AG09309 (cell line): ENCODE measurements around the gene MRC1.

Experiments
- DNase-seq: peaks from one replicate; pipeline ENCODE4 v3.0.0-alpha.2; 2010; ENCODE audit warnings: low read depth
- H3K4me3 ChIP-seq: 2 replicates; pipeline ENCODE4 v1.5.1; 2011; ENCODE audit warnings: mild to moderate bottlenecking, low read depth, low read length, moderate library complexity; ENCODE audit not compliant: control insufficient read depth
- TF ChIP-seq, protein P1 (sequence below): IDR thresholded peaks from 2 replicates; pipeline ENCODE4 v1.5.1; 2011; ENCODE audit warnings: mild to moderate bottlenecking, low read depth, low read length, inconsistent platforms; ENCODE audit not compliant: insufficient read depth, control insufficient read depth; ENCODE audit errors: missing control alignments

MRC1 gene

DNA sequence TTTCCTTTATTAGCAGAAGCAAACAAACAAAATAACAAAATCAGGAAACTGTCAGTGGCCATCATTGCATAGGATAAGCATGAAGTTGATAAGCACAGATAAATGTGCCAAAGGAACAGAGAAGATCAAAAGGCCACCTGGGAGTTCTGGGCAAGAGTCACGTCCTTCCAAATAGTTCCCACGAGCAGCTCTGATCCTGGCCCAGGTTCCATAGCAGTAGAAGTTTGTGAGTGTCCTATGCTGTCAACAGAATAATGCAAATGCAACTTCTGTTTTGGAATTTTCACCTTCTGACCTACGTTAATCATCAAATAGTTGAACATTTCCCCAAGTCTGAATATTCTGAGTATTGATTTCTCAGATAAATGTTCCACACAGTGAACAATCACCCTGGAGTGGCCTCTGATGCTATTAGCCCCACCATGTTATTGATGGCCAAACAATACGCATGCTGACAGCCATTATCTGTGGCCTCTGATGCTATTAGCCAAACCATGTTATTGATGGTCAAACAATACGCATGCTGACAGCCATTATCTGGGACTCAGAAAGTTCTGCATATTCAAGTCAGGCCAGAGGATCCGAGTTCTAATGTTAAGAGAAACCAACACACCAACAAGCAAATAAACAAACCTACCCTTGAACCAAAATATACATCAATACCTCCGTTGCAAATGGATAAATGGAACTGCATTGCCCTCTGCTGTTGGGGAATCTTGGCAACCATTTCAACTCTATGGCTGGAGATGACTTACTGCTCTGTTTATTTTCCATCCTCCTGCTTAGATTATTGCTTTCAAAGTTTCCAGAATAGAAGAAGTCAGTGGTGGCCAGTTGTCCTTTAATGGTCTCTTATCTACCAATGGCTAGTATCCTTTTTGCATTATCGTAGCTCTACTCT is 63.3 kb downstream of the MRC1 start:
- H3K4me3 ChIP-seq, result no peak overlapping the region
- TF ChIP-seq, protein P1, sequence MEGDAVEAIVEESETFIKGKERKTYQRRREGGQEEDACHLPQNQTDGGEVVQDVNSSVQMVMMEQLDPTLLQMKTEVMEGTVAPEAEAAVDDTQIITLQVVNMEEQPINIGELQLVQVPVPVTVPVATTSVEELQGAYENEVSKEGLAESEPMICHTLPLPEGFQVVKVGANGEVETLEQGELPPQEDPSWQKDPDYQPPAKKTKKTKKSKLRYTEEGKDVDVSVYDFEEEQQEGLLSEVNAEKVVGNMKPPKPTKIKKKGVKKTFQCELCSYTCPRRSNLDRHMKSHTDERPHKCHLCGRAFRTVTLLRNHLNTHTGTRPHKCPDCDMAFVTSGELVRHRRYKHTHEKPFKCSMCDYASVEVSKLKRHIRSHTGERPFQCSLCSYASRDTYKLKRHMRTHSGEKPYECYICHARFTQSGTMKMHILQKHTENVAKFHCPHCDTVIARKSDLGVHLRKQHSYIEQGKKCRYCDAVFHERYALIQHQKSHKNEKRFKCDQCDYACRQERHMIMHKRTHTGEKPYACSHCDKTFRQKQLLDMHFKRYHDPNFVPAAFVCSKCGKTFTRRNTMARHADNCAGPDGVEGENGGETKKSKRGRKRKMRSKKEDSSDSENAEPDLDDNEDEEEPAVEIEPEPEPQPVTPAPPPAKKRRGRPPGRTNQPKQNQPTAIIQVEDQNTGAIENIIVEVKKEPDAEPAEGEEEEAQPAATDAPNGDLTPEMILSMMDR, result peak; percentile 60
- no peak for DNase-seq

DNA sequence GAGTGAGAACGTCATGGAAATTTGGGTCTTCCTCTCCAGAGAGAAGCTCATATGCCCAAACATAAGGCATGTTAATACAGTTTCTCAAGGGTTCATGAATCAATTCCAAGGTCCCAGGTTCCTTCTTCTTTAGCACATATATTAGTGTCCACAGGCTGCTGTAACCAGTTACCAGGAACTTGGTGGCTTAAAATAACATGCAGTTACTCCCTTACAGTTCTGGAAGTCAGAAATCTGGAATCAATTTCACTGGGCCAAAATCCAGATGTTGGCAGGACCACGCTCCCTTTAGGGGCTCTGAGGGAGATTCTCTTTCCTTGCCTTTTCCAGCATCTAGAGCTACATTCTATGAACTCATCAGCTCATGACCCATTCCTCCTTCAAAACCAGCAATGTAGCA is 64.8 kb downstream of the MRC1 start:
- TF ChIP-seq, protein P1, result no peak
- no peak overlapping the region for H3K4me3 ChIP-seq
- no peak for DNase-seq

DNA sequence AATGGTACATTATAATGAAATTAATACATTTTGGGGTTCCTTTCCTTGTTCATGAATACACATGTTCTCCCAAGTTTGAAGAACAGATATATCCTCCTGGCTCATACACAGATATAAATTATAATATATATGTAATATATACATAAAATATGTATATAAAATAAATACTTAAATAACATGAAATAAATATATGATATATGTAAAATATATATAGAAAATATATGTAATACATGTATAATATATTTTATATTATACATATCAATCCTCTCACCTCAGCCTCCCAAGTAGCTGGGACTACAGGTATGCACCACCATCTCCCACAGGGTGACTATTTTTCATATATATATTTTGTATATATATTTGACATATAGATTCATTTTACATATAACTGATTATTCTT is 68.0 kb downstream of the MRC1 start:
- no peak overlapping the region for H3K4me3 ChIP-seq
- no peak for DNase-seq
- TF ChIP-seq, protein P1, result no peak

DNA sequence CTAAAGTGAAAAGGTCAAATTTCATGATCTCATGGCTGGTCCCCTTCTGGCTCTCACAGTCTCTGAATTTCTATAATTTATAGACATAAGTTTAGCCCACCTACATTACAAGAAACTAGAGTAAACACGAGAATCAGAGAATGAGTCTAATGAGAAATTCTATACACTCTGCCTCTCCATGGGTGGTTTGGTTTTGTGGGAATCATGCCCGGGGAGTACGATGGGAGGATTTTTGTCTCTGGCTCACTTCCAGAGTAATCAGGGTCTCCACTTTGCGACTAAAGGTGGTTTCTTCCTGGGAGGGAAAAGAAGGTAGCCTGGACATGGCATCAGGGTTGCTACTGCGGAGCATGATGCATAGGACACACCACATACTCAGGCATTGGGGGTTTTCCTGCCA is 69.7 kb downstream of the MRC1 start:
- TF ChIP-seq, protein P1, result no peak
- no peak for DNase-seq
- H3K4me3 ChIP-seq, result no peak overlapping the region

DNA sequence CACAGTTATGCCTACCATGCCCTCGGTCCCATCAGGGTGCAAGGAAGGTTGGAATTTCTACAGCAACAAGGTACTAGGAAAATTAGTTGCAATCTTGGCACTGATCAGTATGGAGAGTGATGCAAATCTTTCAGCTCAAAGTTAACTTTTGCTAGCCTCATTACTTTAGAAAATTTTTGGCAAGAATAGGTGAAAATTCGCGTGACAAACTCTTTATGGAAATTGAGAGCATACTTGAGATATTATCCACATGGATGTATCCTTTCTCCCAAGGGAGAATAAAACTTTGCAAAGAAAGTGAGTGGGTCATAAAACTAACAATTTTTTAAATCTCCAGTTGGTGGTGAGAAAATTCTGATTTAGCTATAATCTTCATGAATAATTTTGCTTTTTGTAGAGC is 71.5 kb downstream of the MRC1 start:
- H3K4me3 ChIP-seq, result no peak overlapping the region
- DNase-seq, result peak; percentile 37
- TF ChIP-seq, protein P1, result no peak

DNA sequence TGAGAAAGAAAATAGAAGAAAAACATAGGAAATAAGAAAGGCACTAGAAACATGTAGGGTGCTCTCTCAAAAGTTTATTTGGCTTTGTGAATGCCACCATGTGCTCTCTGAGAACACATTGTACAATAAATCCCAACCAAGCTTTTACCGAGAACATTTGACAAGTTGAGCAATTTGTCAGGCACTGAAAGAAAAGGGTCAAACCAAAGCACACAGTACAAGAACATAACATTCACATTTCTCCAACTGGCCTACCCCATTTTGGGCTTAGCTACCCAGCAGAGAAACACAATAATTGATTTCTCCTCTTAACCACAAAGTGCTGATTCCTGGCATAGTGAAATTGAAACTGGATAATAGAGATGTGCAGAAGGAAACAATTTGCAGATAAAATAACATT is 73.4 kb downstream of the MRC1 start:
- TF ChIP-seq, protein P1, result no peak
- no peak overlapping the region for H3K4me3 ChIP-seq
- no peak for DNase-seq
